ACC112 (cell line): Measurements from ENCODE around the gene HPCAL4.

ENCODE experiments used
- H2AFZ ChIP-seq: fragments of 200-600 bp; sonication (generic); one replicate; pipeline ENCODE4 v1.6.0; 2017; ENCODE audit warnings: antibody characterized with exemption, low read length; ENCODE audit not compliant: unreplicated experiment
- H3K27ac ChIP-seq: fragments of 200-600 bp; sonication (generic); 2 replicates; pipeline ENCODE4 v1.5.1; 2014; ENCODE audit warnings: low read depth, mild to moderate bottlenecking, antibody characterized with exemption, low read length, moderate library complexity
- H3K27me3 ChIP-seq: fragments of 200-600 bp; sonication (generic); 2 replicates; pipeline ENCODE4 v1.6.1; 2014; ENCODE audit warnings: mild to moderate bottlenecking, antibody characterized with exemption, low read length, moderate library complexity, mixed read lengths; ENCODE audit not compliant: insufficient read depth
- H3K36me3 ChIP-seq: fragments of 200-600 bp; sonication (generic); 2 replicates; pipeline ENCODE4 v1.6.1; 2016; ENCODE audit warnings: mild to moderate bottlenecking, antibody characterized with exemption, low read length, moderate library complexity, mixed read lengths; ENCODE audit not compliant: insufficient read depth
- H3K4me1 ChIP-seq: fragments of 200-600 bp; sonication (generic); one replicate; pipeline ENCODE4 v1.6.1; 2016; ENCODE audit warnings: low read length, mixed read lengths; ENCODE audit not compliant: insufficient read depth, unreplicated experiment, control insufficient read depth
- H3K4me3 ChIP-seq: fragments of 200-600 bp; sonication (generic); 2 replicates; pipeline ENCODE4 v1.5.1; 2014; ENCODE audit warnings: mild to moderate bottlenecking, low read depth, low read length
- H3K79me2 ChIP-seq: fragments of 200-600 bp; sonication (generic); one replicate; pipeline ENCODE4 v1.6.0; 2016; ENCODE audit warnings: low read length; ENCODE audit not compliant: control insufficient read depth, unreplicated experiment, insufficient read depth

The HPCAL4 gene

DNA sequence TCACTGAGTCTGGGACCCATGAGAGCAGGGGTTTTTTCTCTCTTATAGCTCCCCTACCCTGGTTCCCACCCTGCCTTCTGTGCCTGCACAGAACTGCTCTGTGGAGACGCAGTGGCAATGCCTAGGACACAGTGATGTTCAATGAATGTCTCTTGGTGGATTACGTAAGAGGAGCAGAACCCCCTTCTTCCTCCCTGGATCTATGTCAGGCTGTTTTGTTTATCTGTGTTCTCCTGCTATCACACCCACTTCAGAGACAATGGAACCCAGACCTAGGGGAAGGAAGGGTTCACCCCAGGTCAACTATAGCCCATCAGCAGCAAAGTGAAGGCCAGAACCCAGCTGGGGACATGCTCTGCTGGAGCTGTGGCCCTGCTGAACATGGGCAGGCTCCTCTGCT is 2.0 kb downstream of the HPCAL4 start:
- no peak overlapping the region for H3K27ac ChIP-seq
- no peak overlapping the region for H2AFZ ChIP-seq
- no peaks in the 10 kb centered on the region for H3K36me3 ChIP-seq
- no peak overlapping the region for H3K4me3 ChIP-seq
- H3K4me1 ChIP-seq, result no peaks in the 10 kb centered on the region
- no peaks in the 10 kb centered on the region for H3K79me2 ChIP-seq
- H3K27me3 ChIP-seq, result peaks cover 93% of the 10 kb centered on the region

DNA sequence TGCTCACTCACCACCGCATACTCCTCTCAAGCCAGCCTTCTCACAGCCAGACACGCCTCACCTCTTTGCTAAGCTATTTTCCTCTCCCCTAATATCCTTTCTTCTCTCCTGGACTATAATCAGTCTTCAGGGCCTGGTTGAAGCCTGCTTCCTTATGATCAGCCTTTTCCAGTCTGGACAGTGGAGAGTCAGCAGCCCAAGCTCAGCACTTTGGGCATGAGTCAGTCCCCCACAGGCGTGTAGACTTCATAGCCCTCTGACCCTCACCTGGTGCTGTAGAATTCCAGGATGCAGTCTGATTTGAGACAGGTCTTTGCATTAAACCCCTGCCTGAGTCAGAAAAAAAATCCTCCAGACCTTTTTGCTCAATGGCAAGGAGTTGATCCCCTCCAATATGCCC is 2.5 kb downstream of the HPCAL4 start:
- Histone ChIP-seq H3K27ac (no peak overlapping the region), H3K4me3 (no peak overlapping the region), H3K4me1 (no peaks in the 10 kb centered on the region), H3K79me2 (no peaks in the 10 kb centered on the region), H3K36me3 (no peaks in the 10 kb centered on the region), H2AFZ (no peak overlapping the region), H3K27me3 (peaks cover 92% of the 10 kb centered on the region)

DNA sequence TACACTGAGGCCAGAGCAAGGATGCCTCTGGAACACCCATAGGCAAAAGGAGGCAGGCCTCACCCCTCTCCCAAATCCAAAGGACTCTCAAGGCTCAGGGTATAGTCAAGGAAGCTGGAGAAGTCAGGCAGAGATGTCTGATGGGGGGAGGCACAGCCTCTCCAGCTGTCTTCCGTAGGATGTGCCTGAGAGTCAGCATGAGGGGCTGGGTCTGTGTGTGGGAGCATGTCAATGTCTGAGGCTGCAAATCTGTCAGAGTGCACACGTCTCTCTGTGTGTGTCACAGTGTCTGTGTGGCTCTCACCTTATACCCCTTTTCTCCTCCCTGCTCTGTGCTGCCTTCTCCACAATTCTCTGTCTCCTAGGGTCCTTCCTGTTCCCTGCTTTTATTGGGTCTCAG is 4.0 kb downstream of the HPCAL4 start:
- Histone ChIP-seq H3K79me2 (no peaks in the 10 kb centered on the region), H2AFZ (no peak overlapping the region), H3K27me3 (peaks cover 90% of the 10 kb centered on the region), H3K27ac (no peak overlapping the region), H3K4me3 (no peak overlapping the region), H3K36me3 (no peaks in the 10 kb centered on the region), H3K4me1 (no peaks in the 10 kb centered on the region)

DNA sequence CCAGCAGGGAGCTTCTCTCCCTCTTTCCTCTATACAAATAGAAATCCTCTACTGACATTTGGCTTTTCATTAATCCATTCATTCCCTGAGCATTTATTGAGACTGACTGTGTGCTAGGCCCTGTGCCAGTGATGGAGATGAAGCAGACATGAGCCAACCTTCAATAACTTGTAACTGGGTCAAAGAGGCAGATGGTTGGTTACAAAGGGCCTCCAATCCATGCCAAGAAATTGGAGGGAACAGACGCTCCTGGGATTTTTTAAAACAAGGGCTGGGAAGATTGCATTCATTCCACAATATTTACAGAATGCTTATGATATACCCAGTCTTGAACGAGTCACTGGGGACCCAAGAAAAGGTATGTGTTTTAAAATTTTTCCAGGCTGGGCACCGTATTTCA is 6.2 kb downstream of the HPCAL4 start:
- Histone ChIP-seq H3K4me3 (no peak overlapping the region), H3K27me3 (peaks cover 86% of the 10 kb centered on the region), H3K36me3 (no peaks in the 10 kb centered on the region), H3K27ac (no peak overlapping the region), H2AFZ (no peak overlapping the region), H3K79me2 (no peaks in the 10 kb centered on the region), H3K4me1 (no peaks in the 10 kb centered on the region)

DNA sequence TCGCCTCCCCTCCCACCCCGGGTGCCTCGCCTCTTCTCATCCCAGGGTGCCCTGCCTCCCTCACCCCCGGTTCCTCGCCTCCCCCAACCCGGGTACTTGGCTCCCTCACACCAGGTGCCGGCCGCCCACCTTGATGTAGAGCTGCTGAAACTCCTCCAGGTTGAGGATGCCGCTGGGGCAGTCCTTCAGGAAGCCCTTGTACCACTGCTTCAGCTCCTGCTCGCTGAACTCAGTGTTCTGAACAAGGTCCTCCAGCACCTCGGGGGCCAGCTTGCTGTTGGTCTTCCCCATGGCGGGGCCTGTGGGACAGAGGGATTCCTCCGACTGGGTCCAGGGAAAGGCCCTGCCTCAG is 6.9 kb downstream of the HPCAL4 start:
- Histone ChIP-seq H2AFZ (no peak overlapping the region), H3K36me3 (no peaks in the 10 kb centered on the region), H3K4me3 (no peak overlapping the region), H3K27me3 (peaks cover 83% of the 10 kb centered on the region), H3K4me1 (no peaks in the 10 kb centered on the region), H3K27ac (no peak overlapping the region), H3K79me2 (no peaks in the 10 kb centered on the region)

DNA sequence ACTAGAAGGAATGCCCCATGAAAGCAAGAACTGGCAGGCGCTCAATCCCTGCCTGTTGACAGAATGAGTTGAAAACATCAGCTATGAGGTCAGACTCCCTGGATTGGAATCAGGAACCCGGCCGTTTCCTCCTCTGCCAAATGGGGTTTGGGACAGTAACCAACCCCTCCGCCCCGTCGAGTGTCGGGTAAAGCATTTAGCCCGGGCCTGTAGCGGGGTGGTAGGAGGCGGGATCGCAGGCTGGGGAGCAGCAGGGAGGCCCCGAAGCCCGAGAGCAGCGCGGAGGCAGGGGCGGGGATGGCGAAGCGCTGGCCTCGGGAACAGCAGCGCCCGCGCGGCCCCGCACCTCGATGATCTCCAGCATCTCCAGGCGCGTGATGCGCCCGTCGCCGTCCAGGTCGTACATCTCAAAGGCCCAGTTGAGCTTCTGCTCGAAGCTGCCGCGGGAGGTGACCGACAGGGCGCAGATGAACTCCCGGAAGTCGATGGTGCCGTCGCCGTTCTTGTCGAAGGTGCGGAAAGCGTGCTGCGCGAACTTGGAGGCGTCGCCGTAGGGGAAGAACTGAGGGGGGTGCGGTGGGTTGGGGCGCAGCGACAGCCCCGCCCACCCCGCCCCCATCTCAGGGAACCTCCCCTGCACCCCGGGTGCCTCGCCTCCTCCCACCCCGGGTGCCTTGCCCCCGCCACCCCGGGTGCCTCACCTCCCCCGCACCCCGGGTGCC is 7.5 kb downstream of the HPCAL4 start:
- Histone ChIP-seq H3K4me3 (no peak overlapping the region), H3K27me3 (peaks cover 78% of the 10 kb centered on the region), H3K4me1 (no peaks in the 10 kb centered on the region), H3K79me2 (no peaks in the 10 kb centered on the region), H3K36me3 (no peaks in the 10 kb centered on the region), H3K27ac (no peak overlapping the region), H2AFZ (no peak overlapping the region)

DNA sequence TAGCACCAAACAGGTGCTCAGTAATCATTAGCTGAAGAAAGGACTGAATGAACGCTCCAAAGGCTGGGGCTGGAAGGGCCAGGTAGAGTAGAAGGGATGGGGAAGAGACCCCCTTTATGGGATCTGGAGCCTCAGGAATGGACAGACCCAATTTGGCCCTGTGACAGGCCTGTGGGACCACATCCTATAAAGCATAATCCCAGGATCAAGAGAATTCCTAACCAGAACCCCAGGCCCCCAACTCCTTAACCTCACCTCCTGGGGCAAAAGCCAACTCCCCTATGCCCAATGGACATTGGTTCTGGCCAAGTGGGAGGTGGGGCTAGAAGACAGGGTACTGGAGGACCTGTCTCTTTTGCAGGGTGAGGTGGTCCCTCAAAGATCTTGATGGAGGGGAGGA is 9.2 kb downstream of the HPCAL4 start:
- H3K36me3 ChIP-seq, result no peaks in the 10 kb centered on the region
- no peak overlapping the region for H3K27ac ChIP-seq
- no peak overlapping the region for H3K4me3 ChIP-seq
- H3K27me3 ChIP-seq, result peaks cover 62% of the 10 kb centered on the region
- peaks cover 2% of the 10 kb centered on the region for H3K4me1 ChIP-seq
- no peak overlapping the region for H2AFZ ChIP-seq
- no peaks in the 10 kb centered on the region for H3K79me2 ChIP-seq

DNA sequence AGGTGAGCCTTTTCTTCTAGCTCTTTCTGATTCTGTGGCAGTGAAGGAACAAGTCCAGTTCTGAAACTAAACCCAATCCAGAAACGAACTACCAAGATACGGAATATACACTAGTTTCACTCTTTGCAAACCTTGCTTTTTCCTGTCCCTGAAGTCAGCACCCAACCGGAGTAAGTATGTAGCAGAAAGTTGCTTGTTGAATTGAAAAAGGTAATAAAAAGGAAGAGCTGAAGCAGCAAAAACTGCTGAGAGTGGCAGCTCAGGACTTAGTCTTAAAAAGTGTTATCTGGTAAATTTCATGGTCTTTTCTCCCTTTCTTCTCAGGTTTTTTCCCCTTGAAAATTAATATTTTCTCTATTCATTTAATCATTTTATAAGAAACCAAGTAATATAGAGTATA is 9.9 kb downstream of the HPCAL4 start:
- H3K27ac ChIP-seq, result no peak overlapping the region
- H3K36me3 ChIP-seq, result no peaks in the 10 kb centered on the region
- peaks cover 55% of the 10 kb centered on the region for H3K27me3 ChIP-seq
- no peak overlapping the region for H2AFZ ChIP-seq
- H3K4me1 ChIP-seq, result peaks cover 2% of the 10 kb centered on the region
- no peak overlapping the region for H3K4me3 ChIP-seq
- no peaks in the 10 kb centered on the region for H3K79me2 ChIP-seq

DNA sequence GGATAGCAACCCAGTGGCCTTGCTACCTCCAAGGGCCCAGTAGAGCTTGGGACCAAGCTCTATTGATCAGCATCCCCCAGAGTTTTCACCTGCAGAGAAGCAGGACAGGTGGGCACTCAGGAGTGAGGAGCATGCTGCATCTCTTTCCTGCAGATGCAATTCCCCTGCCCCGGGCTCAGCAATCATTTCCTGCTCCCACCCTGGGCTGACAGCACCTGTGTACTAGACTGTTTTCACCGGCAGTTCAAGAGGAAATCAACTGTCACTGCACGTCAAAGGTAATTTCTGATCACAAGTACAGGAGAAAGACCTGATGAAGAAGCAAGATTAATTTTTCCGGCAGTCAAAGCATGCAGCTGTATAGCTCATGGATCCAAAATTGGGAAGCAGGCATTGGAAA is 10.5 kb downstream of the HPCAL4 start:
- H3K36me3 ChIP-seq, result no peaks in the 10 kb centered on the region
- no peaks in the 10 kb centered on the region for H3K79me2 ChIP-seq
- no peak overlapping the region for H2AFZ ChIP-seq
- peaks cover 2% of the 10 kb centered on the region for H3K4me1 ChIP-seq
- no peak overlapping the region for H3K4me3 ChIP-seq
- no peak overlapping the region for H3K27ac ChIP-seq
- peaks cover 52% of the 10 kb centered on the region for H3K27me3 ChIP-seq

DNA sequence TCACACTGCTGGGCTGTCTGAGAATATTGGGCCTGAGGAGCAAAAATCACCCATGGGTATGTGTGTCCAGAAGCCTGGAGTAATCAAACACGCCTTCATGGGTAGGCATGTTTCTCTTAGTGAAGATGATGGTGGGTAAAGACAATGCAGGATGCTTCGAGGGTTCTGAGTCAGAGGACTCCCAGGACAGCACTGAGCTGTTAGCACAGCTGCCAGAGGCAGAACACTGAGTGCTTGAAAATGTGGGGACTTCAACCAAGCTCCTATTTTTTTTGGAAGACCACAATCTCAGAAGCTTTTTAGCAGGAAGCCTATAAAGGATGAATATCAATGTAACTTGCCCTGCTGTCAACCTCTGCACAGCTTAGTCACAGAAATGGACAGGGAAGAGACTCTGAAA is 11.4 kb downstream of the HPCAL4 start:
- Histone ChIP-seq H3K79me2 (no peaks in the 10 kb centered on the region), H3K4me3 (no peak overlapping the region), H3K36me3 (no peaks in the 10 kb centered on the region), H3K27me3 (peaks cover 45% of the 10 kb centered on the region), H3K27ac (no peak overlapping the region), H2AFZ (no peak overlapping the region), H3K4me1 (peaks cover 2% of the 10 kb centered on the region)

DNA sequence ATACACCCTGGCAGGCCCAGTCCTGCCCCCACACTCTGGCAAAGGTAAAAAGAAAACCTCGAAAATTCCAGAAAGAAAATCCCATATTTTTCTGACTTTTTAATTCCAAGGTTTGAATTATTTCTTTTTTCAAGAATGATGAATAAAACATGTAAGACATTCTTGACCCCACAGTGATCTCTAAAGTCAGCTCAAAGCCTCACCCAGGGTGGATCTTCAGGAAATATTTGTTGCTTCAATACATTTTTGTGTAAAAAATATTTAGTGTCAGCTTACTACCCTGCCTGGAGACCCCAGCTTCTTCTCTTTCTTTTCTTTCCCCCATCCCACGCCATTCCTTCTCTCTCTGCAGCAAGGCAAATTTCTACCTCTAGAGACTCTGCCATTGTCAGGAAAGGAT is 12.3 kb downstream of the HPCAL4 start:
- Histone ChIP-seq H3K4me1 (peaks cover 2% of the 10 kb centered on the region), H3K27ac (no peak overlapping the region), H3K27me3 (peaks cover 37% of the 10 kb centered on the region), H3K4me3 (no peak overlapping the region), H3K79me2 (no peaks in the 10 kb centered on the region), H3K36me3 (no peaks in the 10 kb centered on the region), H2AFZ (no peak overlapping the region)
